H1 (cell line): ENCODE measurements around the gene PDE4D. TPM values are rescaled to one million over a fixed set of nuclear protein-coding genes. Genes with fewer than 3 reads are reported as not detected.

Experiments
- CTCF ChIA-PET: fragments of 300-600 bp; sonication (Branson Sonifier 250); formaldehyde crosslinking; loops from one replicate; lab custom pipeline; 2021; ENCODE audit not compliant: partially characterized antibody; lab: Charles Lee
- POLR2A ChIA-PET: fragments of 300-600 bp; sonication (Branson Sonifier 250); formaldehyde crosslinking; loops from one replicate; lab custom pipeline; 2021; ENCODE audit warnings: inconsistent platforms; ENCODE audit not compliant: partially characterized antibody; lab: Charles Lee
- DNase-seq, 2 experiments: peaks; one replicate each; pipeline versions ENCODE4 v3.0.0 to v3.0.0-alpha.2; 2010 to 2022; ENCODE audit warnings: low spot score in 2 of 2, low read depth in 1 of 2, mixed read lengths in 1 of 2
- FAIRE-seq: peaks from 2 replicates; lab custom pipeline; 2011; peaks lifted over from hg19 to GRCh38; lab: Jason Lieb, UNC
- H2AFZ ChIP-seq: 2 replicates; pipeline ENCODE4 v1.8.1; 2012; ENCODE audit warnings: low read length, inconsistent platforms
- H2AK5ac ChIP-seq: 2 replicates; pipeline ENCODE4 v1.6.1; 2013; ENCODE audit warnings: low read depth, low read length
- H2BK120ac ChIP-seq: replicated peaks from 2 replicates; pipeline ENCODE3; 2013; ENCODE audit warnings: low read depth, low read length, inconsistent platforms
- H2BK12ac ChIP-seq: 2 replicates; pipeline ENCODE4 v1.6.1; 2013; ENCODE audit warnings: low read depth, low read length
- H2BK15ac ChIP-seq: 2 replicates; pipeline ENCODE4 v1.6.1; 2013; ENCODE audit warnings: low read length
- H2BK20ac ChIP-seq: 2 replicates; pipeline ENCODE4 v1.6.1; 2013; ENCODE audit warnings: low read length
- H2BK5ac ChIP-seq: 2 replicates; pipeline ENCODE4 v1.6.1; 2013; ENCODE audit warnings: low read depth, low read length
- H3K14ac ChIP-seq: 2 replicates; pipeline ENCODE4 v1.6.1; 2013; ENCODE audit warnings: inconsistent platforms; ENCODE audit not compliant: insufficient read length
- H3K18ac ChIP-seq: 2 replicates; pipeline ENCODE4 v1.6.1; 2013; ENCODE audit warnings: low read length; ENCODE audit errors: extremely low read depth
- H3K23ac ChIP-seq: 2 replicates; pipeline ENCODE4 v1.6.1; 2013; ENCODE audit warnings: inconsistent platforms; ENCODE audit not compliant: insufficient read length
- H3K23me2 ChIP-seq: 2 replicates; pipeline ENCODE4 v1.6.1; 2013; ENCODE audit warnings: low read depth, low read length
- H3K27ac ChIP-seq: 2 replicates; pipeline ENCODE4 v1.6.1; 2011; ENCODE audit warnings: low read depth, low read length, inconsistent platforms
- H3K27me3 ChIP-seq, 4 experiments: replicated peaks in 1 of 4; 1 replicate in 1 of 4; 2 replicates in 3 of 4; pipeline versions ENCODE4 v1.6.1 to v1.8.1; 2011 to 2013; ENCODE audit warnings: low read length in 3 of 4, mild to moderate bottlenecking in 3 of 4, inconsistent platforms in 2 of 4, mixed read lengths in 2 of 4, moderate library complexity in 1 of 4; ENCODE audit not compliant: control insufficient read depth in 3 of 4, insufficient read depth in 3 of 4; ENCODE audit errors: extremely low read depth in 1 of 4
- H3K36me3 ChIP-seq, 4 experiments: 2 replicates each; pipeline versions ENCODE4 v1.6.1 to v1.8.1; 2011 to 2013; ENCODE audit warnings: mild to moderate bottlenecking in 4 of 4, low read length in 3 of 4, moderate library complexity in 2 of 4, control low read depth in 1 of 4, inconsistent platforms in 1 of 4; ENCODE audit not compliant: insufficient read depth in 4 of 4, control insufficient read depth in 2 of 4
- H3K4ac ChIP-seq: replicated peaks from 2 replicates; pipeline ENCODE3; 2013; ENCODE audit warnings: low read length, low read depth, mixed read lengths, inconsistent platforms; ENCODE audit not compliant: insufficient read length
- H3K4me1 ChIP-seq, 4 experiments: replicated peaks in 1 of 4; 1 replicate in 1 of 4; 2 replicates in 3 of 4; pipeline versions ENCODE4 v1.6.1 to v1.8.1; 2011 to 2013; ENCODE audit warnings: low read length in 3 of 4, inconsistent platforms in 2 of 4, mixed read lengths in 1 of 4; ENCODE audit not compliant: insufficient read depth in 4 of 4, control insufficient read depth in 3 of 4
- H3K4me2 ChIP-seq, 2 experiments: 2 replicates each; pipeline versions ENCODE4 v1.6.1 to v1.8.1; 2011 to 2013; ENCODE audit warnings: low read depth in 2 of 2, low read length in 2 of 2, control low read depth in 1 of 2, inconsistent platforms in 1 of 2, mild to moderate bottlenecking in 1 of 2; ENCODE audit not compliant: insufficient read depth in 1 of 2
- H3K4me3 ChIP-seq, 4 experiments: fragments of 200-600, 300-600 bp in 1 of 4; sonication (generic), shearing (Covaris generic), sonication (Bioruptor Twin) in 1 of 4; 2 replicates each; pipeline versions ENCODE4 v1.5.1 to v1.8.1; 2011 to 2016; ENCODE audit warnings: low read length in 4 of 4, low read depth in 3 of 4, control low read depth in 2 of 4, inconsistent platforms in 2 of 4, mild to moderate bottlenecking in 2 of 4, mixed read lengths in 1 of 4, moderate library complexity in 1 of 4; ENCODE audit not compliant: insufficient read depth in 2 of 4; ENCODE audit errors: extremely low read depth in 1 of 4
- H3K56ac ChIP-seq: replicated peaks from 2 replicates; pipeline ENCODE3; 2013; ENCODE audit warnings: low read depth, mild to moderate bottlenecking, mixed read lengths, low read length, inconsistent platforms; ENCODE audit not compliant: insufficient read length
- H3K79me1 ChIP-seq: 2 replicates; pipeline ENCODE4 v1.6.1; 2013; ENCODE audit warnings: low read depth, low read length, control low read depth
- H3K79me2 ChIP-seq, 2 experiments: 2 replicates each; pipeline versions ENCODE4 v1.6.1 to v1.8.1; 2012 to 2013; ENCODE audit warnings: low read length in 2 of 2, mild to moderate bottlenecking in 2 of 2, inconsistent platforms in 1 of 2; ENCODE audit not compliant: insufficient read depth in 2 of 2, control insufficient read depth in 1 of 2
- H3K9ac ChIP-seq, 4 experiments: replicated peaks in 1 of 4; 1 replicate in 1 of 4; 2 replicates in 3 of 4; pipeline versions ENCODE4 v1.6.1 to v1.8.1; 2011 to 2013; ENCODE audit warnings: low read depth in 3 of 4, low read length in 3 of 4, control low read depth in 2 of 4, mild to moderate bottlenecking in 2 of 4, moderate library complexity in 2 of 4, inconsistent platforms in 1 of 4; ENCODE audit errors: extremely low read depth in 1 of 4
- H3K9me3 ChIP-seq, 2 experiments: 2 replicates each; pipeline versions ENCODE4 v1.6.1 to v1.8.1; 2012 to 2013; ENCODE audit warnings: mild to moderate bottlenecking in 2 of 2, moderate library complexity in 2 of 2, control low read depth in 1 of 2, inconsistent platforms in 1 of 2, low read depth in 1 of 2, low read length in 1 of 2, mixed read lengths in 1 of 2; ENCODE audit not compliant: insufficient read depth in 2 of 2
- H4K20me1 ChIP-seq, 2 experiments: replicated peaks in 1 of 2; 2 replicates each; pipeline versions ENCODE3 to v1.8.1; 2011 to 2013; ENCODE audit warnings: inconsistent platforms in 2 of 2, low read length in 2 of 2, mild to moderate bottlenecking in 1 of 2; ENCODE audit not compliant: insufficient read depth in 2 of 2, control insufficient read depth in 1 of 2
- H4K5ac ChIP-seq: 2 replicates; pipeline ENCODE4 v1.6.1; 2013; ENCODE audit warnings: low read length, low read depth, mixed read lengths, inconsistent platforms; ENCODE audit not compliant: insufficient read length
- H4K8ac ChIP-seq: 2 replicates; pipeline ENCODE4 v1.8.0; 2013; ENCODE audit warnings: mild to moderate bottlenecking, moderate library complexity, low read length, inconsistent platforms; ENCODE audit not compliant: insufficient read depth; ENCODE audit errors: extremely low read depth
- H4K91ac ChIP-seq: replicated peaks from 2 replicates; pipeline ENCODE3; 2013; ENCODE audit warnings: low read length, mixed read lengths, inconsistent platforms; ENCODE audit not compliant: insufficient read length
- CREB1 ChIP-seq: IDR thresholded peaks from 2 replicates; pipeline ENCODE4 v1.6.1; 2012; ENCODE audit warnings: inconsistent platforms
- EZH2 ChIP-seq: fragments of 200-600 bp; sonication (generic); IDR thresholded peaks from 2 replicates; pipeline ENCODE4 v1.7.1; 2012; ENCODE audit warnings: low read depth, mild to moderate bottlenecking, moderate library complexity, low read length, inconsistent platforms; ENCODE audit not compliant: severe bottlenecking
- GABPA ChIP-seq: IDR thresholded peaks from 2 replicates; pipeline ENCODE4 v1.6.1; 2011; ENCODE audit warnings: mild to moderate bottlenecking, low read length, moderate library complexity, borderline replicate concordance; ENCODE audit not compliant: insufficient read depth
- JUN ChIP-seq: IDR thresholded peaks from 2 replicates; pipeline ENCODE4 v1.6.1; 2011; ENCODE audit warnings: low read depth, mild to moderate bottlenecking, improper control_type of control experiment, low read length
- KDM4A ChIP-seq: IDR thresholded peaks from one replicate; pipeline ENCODE4 v1.7.1; 2012; ENCODE audit warnings: low read depth, mild to moderate bottlenecking, moderate library complexity, low read length, inconsistent platforms; ENCODE audit not compliant: severe bottlenecking
- MAFK ChIP-seq: IDR thresholded peaks from 2 replicates; pipeline ENCODE4 v1.6.1; 2012; ENCODE audit warnings: low read depth, mild to moderate bottlenecking, improper control_type of control experiment, low read length
- POLR2A ChIP-seq, 2 experiments: IDR thresholded peaks; 1 replicate in 1 of 2; 2 replicates in 1 of 2; pipeline ENCODE4 v1.6.1; 2011; ENCODE audit warnings: low read depth in 2 of 2, low read length in 2 of 2, mild to moderate bottlenecking in 2 of 2; ENCODE audit errors: control extremely low read depth in 1 of 2
- RBBP5 ChIP-seq: IDR thresholded peaks from 2 replicates; pipeline ENCODE4 v1.7.1; 2012; ENCODE audit warnings: low read depth, mild to moderate bottlenecking, inconsistent platforms, low read length, moderate library complexity, borderline replicate concordance
- SIN3A ChIP-seq, 2 experiments: IDR thresholded peaks in 1 of 2; conservative IDR thresholded peaks in 1 of 2; 2 replicates each; pipeline ENCODE4 v1.6.1; 2011 to 2012; ENCODE audit warnings: low read length in 2 of 2, improper control_type of control experiment in 1 of 2, low read depth in 1 of 2, mild to moderate bottlenecking in 1 of 2
- SIRT6 ChIP-seq: IDR thresholded peaks from one replicate; pipeline ENCODE4 v1.7.1; 2012; ENCODE audit warnings: low read length, inconsistent platforms
- SP4 ChIP-seq: IDR thresholded peaks from 2 replicates; pipeline ENCODE4 v1.6.1; 2012; ENCODE audit warnings: low read length, inconsistent platforms
- SRF ChIP-seq: IDR thresholded peaks from 2 replicates; pipeline ENCODE4 v1.6.1; 2011; ENCODE audit warnings: mild to moderate bottlenecking, low read depth, low read length, moderate library complexity
- WGBS, 2 experiments: shearing (Covaris generic) in 1 of 2; methylation state at CpG; one replicate each; pipeline versions ENCODE4 v1.1.6 to v1.1.7; 2013 to 2015; ENCODE audit warnings: low lambda C conversion rate in 2 of 2, mixed read lengths in 2 of 2, inconsistent platforms in 1 of 2, low coverage in 1 of 2, missing lambda C conversion rate in 1 of 2; ENCODE audit not compliant: insufficient replicate concordance in 2 of 2, insufficient coverage in 1 of 2, insufficient read length in 1 of 2; ENCODE audit errors: extremely low coverage in 1 of 2, missing lambda C conversion rate in 1 of 2; 5-methylcytosine and 5-hydroxymethylcytosine counted together
- polyA plus RNA-seq, 7 experiments: library from polyadenylated mRNA; depleted of rRNA in 3 of 7; stranded (reverse) in 5 of 7; unstranded in 2 of 7; fragments of >200 nt in 5 of 7; fragments of 200-250 nt in 2 of 7; gene quantifications; 1 replicate in 5 of 7; 2 replicates in 1 of 7; 4 replicates in 1 of 7; pipeline versions ENCODE4 v1.2.1 to v1.2.3, GENCODE V29; 2011 to 2013; ENCODE audit warnings: missing spikeins in 2 of 7, mixed read lengths in 2 of 7
- total RNA-seq: library from RNA; stranded (reverse); fragmentation: NEBNext Ultra II Directional; extraction: Animal tissue kit (Norgen Biotek cat#: 25700); gene quantifications from 2 replicates; pipeline ENCODE4 v1.2.1, GENCODE V29; 2021
- TF ChIP-seq, protein P1 (sequence below): IDR thresholded peaks from 2 replicates; pipeline ENCODE4 v1.6.1; 2012; ENCODE audit warnings: inconsistent platforms

The PDE4D gene
- total and polyA plus RNA-seq, 2 of the 8 experiments (the other 6 are each of a cell fraction or from before 2014, with no cell fraction given): 2.3 to 3.7 TPM

DNA sequence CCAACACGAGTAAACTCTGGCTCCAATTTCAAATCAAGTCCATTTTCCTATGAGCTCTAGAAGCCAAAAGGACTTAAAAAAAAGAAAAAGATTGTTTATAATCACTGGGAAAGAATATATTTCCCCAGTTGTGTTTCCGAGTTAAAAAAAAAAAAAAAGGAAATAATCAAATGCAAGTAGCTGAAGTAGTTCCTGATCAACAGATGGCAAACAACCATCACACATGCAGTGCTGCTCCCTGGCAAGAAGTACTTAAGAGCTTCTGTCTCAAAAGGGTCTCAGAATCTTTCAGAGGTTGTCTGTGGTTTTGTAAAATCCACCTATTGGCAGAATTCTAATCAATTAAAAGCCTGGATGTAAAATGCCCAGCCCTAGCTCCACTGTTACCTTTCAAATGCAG is 922.8 kb downstream of the PDE4D start:
- WGBS, 2 experiments: 86% methylated on average over 2 of the region's 2 CpGs; no CpG with 5 or more reads in 1 of the 2 experiments
- FAIRE-seq (no peak), DNase-seq (no peak)
- no peaks in the 10 kb centered on the region for H3K79me2 ChIP-seq
- no peak overlapping the region for H2BK120ac ChIP-seq
- H2AFZ ChIP-seq: no peak overlapping the region
- H3K27ac ChIP-seq: no peak overlapping the region
- no peak overlapping the region for H3K23ac ChIP-seq
- H2BK5ac ChIP-seq: no peak overlapping the region
- H3K4ac ChIP-seq: no peak overlapping the region
- no peak overlapping the region for H2BK15ac ChIP-seq
- POLR2A ChIA-PET: no interaction called here
- no peak overlapping the region for H3K9ac ChIP-seq
- no peak overlapping the region for H2AK5ac ChIP-seq
- no peak overlapping the region for H3K14ac ChIP-seq
- H3K9me3 ChIP-seq: no peaks in the 10 kb centered on the region
- CTCF ChIA-PET: interaction anchor here (1.1 kb wide), 1 partner anchor 13 kb away, joined by 3 read pairs; no protein-coding TSS in a partner anchor
- H3K36me3 ChIP-seq: no peaks in the 10 kb centered on the region
- no peak overlapping the region for H4K8ac ChIP-seq
- H3K23me2 ChIP-seq: no peaks in the 10 kb centered on the region
- no peak overlapping the region for H3K4me2 ChIP-seq
- TF ChIP-seq JUN: no peak
- no peak for TF ChIP-seq RBBP5
- TF ChIP-seq SIRT6: no peak
- TF ChIP-seq SIN3A (conservative IDR thresholded peaks at IDR 0.05 in 1 of 2, IDR thresholded peaks at IDR 0.05 in 1 of 2; ENCODE audit: low read depth in 1 of 2, low read length in 2 of 2): no peak
- TF ChIP-seq KDM4A: no peak
- no peak for TF ChIP-seq CREB1
- TF ChIP-seq POLR2A (IDR thresholded peaks at IDR 0.05; ENCODE audit: control extremely low read depth in 1 of 2, low read depth in 2 of 2, low read length in 2 of 2): no peak
- no peak for TF ChIP-seq SP4
- TF ChIP-seq, protein P1, sequence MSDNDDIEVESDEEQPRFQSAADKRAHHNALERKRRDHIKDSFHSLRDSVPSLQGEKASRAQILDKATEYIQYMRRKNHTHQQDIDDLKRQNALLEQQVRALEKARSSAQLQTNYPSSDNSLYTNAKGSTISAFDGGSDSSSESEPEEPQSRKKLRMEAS: no peak
- TF ChIP-seq EZH2: no peak
- TF ChIP-seq GABPA: no peak
- TF ChIP-seq SRF: no peak
- TF ChIP-seq MAFK: no peak
- H4K91ac ChIP-seq: no peak overlapping the region
- no peak overlapping the region for H3K18ac ChIP-seq
- no peaks in the 10 kb centered on the region for H3K4me1 ChIP-seq
- no peaks in the 10 kb centered on the region for H3K79me1 ChIP-seq
- H3K56ac ChIP-seq: no peak overlapping the region
- no peak overlapping the region for H2BK12ac ChIP-seq
- no peak overlapping the region for H4K5ac ChIP-seq
- no peaks in the 10 kb centered on the region for H4K20me1 ChIP-seq
- H3K27me3 ChIP-seq: no peaks in the 10 kb centered on the region; a peak in 1 of 7 replicates
- no peak overlapping the region for H3K4me3 ChIP-seq
- no peak overlapping the region for H2BK20ac ChIP-seq
